ENCODE measurements around the gene ABCF2.

DNA sequence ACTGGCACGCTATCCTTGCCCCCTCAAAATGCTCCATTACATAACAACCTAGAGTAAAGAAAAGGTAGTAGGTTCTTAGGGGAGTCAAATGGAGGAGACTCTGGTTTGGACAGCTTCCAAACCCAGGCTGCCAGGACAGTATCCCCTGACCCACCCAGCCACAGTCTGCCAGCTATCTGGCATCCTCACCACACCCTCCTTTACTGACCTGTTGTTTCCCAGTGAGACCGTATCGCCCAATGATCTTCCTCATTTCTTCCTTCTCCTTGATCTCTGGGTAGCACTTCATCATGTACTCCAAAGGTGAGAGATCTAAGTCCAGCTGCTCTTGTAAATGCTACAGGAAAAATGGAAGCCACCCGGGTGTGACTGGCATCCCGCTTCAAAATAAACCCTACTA is 11.6 kb downstream of the ABCF2 start:
- TF ChIP-seq, protein P1, sequence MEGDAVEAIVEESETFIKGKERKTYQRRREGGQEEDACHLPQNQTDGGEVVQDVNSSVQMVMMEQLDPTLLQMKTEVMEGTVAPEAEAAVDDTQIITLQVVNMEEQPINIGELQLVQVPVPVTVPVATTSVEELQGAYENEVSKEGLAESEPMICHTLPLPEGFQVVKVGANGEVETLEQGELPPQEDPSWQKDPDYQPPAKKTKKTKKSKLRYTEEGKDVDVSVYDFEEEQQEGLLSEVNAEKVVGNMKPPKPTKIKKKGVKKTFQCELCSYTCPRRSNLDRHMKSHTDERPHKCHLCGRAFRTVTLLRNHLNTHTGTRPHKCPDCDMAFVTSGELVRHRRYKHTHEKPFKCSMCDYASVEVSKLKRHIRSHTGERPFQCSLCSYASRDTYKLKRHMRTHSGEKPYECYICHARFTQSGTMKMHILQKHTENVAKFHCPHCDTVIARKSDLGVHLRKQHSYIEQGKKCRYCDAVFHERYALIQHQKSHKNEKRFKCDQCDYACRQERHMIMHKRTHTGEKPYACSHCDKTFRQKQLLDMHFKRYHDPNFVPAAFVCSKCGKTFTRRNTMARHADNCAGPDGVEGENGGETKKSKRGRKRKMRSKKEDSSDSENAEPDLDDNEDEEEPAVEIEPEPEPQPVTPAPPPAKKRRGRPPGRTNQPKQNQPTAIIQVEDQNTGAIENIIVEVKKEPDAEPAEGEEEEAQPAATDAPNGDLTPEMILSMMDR (IDR thresholded peaks at IDR 0.05; ENCODE audit: low read depth, low read length, missing input control): no peak
- TF ChIP-seq RXRA (IDR thresholded peaks at IDR 0.05) (no peak), YY1 (IDR thresholded peaks at IDR 0.05) (no peak), JUND (IDR thresholded peaks at IDR 0.05) (no peak), RAD21 (IDR thresholded peaks at IDR 0.05) (no peak), NR2F2 (IDR thresholded peaks at IDR 0.05) (no peak)
- TF ChIP-seq, protein P2, sequence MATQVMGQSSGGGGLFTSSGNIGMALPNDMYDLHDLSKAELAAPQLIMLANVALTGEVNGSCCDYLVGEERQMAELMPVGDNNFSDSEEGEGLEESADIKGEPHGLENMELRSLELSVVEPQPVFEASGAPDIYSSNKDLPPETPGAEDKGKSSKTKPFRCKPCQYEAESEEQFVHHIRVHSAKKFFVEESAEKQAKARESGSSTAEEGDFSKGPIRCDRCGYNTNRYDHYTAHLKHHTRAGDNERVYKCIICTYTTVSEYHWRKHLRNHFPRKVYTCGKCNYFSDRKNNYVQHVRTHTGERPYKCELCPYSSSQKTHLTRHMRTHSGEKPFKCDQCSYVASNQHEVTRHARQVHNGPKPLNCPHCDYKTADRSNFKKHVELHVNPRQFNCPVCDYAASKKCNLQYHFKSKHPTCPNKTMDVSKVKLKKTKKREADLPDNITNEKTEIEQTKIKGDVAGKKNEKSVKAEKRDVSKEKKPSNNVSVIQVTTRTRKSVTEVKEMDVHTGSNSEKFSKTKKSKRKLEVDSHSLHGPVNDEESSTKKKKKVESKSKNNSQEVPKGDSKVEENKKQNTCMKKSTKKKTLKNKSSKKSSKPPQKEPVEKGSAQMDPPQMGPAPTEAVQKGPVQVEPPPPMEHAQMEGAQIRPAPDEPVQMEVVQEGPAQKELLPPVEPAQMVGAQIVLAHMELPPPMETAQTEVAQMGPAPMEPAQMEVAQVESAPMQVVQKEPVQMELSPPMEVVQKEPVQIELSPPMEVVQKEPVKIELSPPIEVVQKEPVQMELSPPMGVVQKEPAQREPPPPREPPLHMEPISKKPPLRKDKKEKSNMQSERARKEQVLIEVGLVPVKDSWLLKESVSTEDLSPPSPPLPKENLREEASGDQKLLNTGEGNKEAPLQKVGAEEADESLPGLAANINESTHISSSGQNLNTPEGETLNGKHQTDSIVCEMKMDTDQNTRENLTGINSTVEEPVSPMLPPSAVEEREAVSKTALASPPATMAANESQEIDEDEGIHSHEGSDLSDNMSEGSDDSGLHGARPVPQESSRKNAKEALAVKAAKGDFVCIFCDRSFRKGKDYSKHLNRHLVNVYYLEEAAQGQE (IDR thresholded peaks at IDR 0.05): no peak
- TF ChIP-seq, protein P3, sequence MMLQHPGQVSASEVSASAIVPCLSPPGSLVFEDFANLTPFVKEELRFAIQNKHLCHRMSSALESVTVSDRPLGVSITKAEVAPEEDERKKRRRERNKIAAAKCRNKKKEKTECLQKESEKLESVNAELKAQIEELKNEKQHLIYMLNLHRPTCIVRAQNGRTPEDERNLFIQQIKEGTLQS (IDR thresholded peaks at IDR 0.05): no peak
- TF ChIP-seq, protein P4, sequence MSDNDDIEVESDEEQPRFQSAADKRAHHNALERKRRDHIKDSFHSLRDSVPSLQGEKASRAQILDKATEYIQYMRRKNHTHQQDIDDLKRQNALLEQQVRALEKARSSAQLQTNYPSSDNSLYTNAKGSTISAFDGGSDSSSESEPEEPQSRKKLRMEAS (IDR thresholded peaks at IDR 0.05): no peak
